Measurements from ENCODE around the gene GALR3.
"Not testable (repeated sequence)": the region's sequence is repeated elsewhere in the genome, so short reads cannot be mapped to it uniquely, and the experiment has no call there.

Gene GALR3, protein sequence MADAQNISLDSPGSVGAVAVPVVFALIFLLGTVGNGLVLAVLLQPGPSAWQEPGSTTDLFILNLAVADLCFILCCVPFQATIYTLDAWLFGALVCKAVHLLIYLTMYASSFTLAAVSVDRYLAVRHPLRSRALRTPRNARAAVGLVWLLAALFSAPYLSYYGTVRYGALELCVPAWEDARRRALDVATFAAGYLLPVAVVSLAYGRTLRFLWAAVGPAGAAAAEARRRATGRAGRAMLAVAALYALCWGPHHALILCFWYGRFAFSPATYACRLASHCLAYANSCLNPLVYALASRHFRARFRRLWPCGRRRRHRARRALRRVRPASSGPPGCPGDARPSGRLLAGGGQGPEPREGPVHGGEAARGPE

DNA sequence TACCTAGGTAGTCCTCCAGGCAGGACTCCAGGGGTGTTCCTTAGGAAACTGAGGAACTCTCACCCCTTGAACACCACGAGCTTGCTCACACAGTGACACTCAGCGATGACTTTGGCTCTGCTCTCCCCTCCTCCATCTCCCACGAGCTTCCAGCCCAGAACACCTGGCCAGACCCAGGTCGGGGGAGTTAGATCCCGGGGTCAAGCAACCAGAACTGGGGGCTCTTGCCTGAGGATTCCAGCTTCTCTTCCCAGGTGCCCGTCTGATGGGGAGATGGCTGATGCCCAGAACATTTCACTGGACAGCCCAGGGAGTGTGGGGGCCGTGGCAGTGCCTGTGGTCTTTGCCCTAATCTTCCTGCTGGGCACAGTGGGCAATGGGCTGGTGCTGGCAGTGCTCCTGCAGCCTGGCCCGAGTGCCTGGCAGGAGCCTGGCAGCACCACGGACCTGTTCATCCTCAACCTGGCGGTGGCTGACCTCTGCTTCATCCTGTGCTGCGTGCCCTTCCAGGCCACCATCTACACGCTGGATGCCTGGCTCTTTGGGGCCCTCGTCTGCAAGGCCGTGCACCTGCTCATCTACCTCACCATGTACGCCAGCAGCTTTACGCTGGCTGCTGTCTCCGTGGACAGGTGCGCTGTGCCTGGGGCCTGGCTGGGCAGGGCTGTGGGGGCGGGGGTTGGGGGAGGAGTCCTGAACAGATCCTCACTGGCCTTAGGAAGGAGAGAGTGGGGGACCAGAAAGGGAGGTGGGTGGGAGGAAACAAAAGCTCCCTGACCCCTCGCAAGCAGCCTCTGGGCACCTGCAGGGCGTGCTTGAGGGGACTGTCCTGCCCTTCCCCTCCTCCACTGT lies at the start of gene GALR3:
TSS of gene GALR3 (plus strand) at position 249 of the 852 bp plus-strand sequence. CDS start at position 274, 25 bp downstream.
- no peak for DNase-seq

DNA sequence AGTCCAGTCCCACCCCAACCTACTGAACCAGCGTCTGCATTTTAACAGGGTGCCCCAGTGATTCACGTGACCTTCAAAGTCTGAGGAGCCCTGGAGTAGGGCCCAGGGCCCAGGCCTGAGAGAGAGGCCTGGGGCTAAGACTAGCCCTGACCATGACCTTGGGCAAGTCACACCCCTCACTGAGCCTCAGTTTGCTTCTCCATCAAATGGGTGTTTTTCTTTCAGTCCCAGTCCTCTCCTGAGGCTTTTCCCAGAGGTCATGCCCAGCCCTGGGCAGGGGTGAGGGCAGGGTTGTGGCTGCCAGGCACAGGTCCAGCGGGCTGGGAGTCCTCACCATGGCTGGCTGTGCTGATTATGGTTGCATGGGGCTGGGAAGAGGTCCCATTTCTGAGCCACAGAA lies 48.5 kb upstream of the GALR3 start:
- DNase-seq: no peak

DNA sequence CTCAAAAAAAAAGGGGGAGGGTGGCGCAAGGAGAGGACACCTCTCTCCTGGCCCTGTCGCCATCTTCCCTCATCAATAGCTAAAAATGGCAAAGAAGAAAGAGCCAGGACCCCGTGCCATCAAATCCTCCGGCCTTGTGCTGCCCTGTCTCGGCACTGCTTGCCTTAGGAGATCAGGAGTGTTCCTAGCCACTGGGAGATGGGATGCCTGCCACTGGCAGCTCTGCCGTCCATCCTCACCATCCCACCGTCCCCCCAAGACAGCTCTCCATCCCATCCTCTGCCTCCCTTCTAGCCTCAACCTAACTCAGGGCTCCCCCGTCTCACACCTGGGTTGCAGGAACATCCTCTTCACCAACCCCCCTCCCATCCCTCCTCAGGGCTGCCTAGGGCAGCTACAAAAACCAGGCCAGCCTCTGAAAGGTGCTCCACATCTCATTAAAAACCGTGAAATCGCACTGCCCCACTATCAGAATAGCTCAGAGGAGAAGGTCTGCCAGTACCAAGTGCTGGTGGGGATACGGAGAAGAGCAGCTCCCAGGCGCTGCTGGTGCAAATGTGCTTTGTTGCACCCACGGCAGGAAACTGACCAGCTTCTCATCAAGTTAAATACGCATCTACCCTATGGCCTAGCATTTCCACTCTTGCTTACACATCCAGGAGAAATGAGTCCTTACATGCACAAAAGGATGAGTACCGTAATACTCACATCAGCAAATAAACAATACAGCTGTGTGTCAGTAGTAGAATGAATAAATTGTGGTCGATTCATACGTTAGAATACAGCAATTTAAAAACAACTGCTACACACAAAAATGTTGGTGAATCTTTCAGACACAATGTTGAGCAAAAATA lies 47.2 kb upstream of the GALR3 start:
- no peak for DNase-seq

DNA sequence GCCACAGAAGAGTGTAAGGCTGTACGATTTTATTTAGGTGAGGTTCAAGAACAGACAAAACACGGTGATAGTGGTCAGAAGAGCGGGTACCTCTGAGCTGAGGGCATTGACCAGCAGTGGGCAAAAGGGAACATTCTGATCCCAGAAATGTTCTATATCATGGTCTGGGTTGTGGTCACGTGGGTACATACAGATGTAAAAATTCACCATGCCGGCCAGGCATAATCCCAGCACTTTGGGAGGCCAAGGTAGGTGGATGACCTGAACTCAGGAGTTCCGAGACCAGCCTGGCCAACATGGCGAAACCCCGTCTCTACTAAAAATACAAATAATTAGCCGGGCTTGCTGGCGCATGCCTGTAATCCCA lies 46.6 kb upstream of the GALR3 start:
- no peak for DNase-seq

DNA sequence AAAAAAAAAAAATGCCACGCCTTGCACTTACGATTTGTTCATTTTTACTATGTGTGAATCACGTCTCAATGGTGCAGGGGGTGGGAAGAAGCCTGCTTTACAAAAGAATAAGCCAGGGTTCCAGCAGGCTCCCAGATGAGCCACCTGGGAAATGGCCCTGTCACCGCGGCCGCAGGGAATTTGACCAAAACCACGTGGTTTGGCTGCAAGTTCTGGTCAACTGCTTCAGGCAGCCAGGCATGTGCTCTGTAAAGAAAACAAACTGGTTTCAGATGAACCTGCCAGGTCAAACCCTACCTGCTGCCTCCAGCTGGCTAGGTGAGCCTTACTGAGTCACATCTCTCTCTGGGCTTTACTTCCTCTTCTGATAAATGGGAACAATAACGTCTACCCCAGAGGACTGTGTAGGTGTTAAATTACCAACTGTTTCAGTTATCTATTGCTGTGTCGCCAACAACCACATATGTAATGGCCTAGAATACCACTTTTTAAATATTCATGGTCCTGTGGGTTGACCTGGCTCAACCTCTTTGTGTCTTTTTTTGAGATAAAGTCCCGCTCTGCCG lies 46.0 kb upstream of the GALR3 start:
- DNase-seq: no peak

DNA sequence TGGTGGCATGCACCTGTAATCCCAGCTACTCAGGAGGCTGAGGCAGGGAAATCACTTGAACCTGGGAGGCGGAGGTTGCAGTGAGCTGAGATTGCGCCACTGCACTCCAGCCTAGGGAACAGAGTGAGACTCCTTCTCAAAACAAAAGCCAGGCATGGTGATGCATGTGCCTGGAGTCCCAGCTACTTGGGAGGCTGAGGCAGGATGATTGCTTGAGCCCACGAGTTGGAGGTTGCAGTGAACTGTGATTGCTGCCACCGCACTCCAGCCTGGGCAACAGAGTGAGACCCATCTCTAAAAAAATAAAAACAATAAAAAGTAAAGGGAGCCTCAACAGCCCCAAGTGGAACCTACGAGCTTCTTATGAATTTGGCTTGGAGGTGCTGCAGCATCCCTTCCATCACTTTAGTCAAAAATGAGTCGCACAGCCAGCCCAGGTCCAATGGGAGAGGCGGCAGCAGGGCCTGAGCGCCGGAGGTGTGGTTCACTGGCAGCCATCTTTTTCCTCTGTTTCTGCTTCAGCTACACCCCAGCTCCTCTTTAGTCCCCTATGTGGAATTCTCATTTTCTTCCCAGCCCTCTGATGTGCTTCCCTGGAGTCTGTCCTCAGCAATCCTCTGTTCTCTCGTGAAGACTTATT lies 44.7 kb upstream of the GALR3 start:
- no peak for DNase-seq

DNA sequence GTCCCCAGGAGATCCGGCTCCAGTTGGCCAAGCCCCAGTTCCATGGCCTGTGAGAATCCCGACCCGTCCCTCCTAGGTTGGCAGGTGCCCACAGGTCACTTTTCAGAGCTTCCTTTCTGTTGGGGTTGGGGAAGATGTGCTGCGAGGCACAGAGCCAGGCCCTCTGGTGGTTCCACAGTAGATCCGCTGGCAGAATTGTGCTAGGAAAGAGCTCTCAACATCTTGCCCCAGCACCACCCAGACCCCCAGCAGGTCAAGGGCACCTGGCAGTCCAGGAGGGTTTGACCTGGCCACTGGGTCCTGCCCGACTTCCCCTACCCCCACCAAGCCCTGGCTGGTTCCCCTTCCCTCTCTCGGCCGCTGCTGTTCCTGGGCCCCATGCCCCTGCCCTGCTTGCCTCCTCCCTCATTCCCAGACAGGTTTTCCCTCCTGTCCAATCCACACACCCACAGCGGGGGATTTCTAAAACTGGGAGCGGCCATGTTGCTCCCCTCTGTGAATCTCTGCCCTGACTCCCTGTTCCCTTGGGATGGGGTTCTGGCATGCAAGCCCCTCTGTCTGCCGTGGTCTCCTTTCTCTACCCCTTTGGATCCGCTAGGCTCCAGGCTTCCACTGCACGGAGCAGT lies 41.6 kb upstream of the GALR3 start:
- no peak for DNase-seq

DNA sequence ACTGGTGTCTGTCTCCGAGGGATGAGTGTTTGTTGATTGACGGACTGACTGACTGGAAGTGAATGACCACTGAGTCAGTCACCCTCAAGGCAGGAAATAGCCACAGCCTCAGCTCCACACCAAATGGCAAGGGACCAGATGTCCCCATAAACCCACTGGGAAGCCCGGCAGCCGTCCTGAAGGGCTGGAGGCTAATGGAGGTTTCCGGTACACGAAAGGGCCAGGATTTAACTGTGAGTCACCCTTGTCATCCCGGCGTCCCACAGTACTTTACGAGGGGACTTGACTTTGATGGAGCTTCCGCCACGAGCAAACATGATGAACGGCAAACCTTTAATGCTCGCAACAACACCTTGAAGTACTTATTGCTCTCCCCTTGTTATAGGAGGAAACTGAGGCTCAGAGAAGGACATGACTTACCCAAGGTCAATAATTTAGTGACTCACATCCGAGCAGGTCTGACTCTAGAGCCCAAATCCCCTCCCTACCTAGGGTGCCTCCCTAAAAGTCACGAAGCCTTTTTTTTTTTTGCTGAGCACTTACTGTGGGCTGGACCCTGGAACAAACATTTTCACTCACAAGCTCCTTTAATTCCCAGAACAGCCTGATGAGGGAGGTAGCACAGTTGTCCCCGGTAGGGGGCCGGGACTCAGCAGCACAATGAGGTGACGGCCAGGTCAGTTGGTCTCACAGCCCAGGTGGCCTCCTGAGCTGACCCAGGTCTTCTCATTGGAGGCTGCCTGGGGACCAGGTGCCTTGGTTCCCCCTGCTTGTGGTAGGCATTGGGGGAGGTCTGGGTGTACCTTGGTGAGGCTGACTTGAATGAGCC lies 40.6 kb upstream of the GALR3 start:
- DNase-seq: no peak

DNA sequence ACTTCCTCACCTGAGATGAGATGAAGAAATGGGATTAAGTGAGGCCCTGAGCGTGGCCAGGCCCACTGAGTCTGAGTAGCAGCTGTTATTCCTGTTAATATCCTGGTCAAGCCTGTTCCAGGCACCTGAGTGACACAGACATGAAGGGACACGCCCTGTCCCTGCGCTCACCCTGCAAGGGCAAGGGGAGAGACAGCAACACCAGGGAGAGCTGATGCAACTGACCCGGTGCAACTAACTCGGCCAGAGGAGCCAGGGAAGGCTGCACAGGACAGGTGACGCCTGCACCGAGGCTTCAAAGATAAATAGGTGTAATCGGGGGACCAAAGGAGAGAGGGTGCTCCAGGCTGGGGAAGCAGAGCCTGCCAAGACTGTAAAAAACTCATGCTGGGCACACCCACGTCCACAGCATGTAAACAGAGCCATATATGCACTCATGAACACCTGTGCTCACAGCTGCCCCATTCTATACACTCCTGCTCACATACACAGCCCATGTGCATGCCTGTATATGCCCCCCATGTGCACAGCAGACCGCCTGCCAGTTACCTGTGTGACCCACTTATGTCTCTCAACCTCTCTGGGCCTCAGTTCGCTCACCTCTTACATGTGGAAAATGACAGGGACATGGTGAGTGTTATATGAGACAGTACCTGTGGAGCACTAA lies 38.2 kb upstream of the GALR3 start:
- DNase-seq: no peak

DNA sequence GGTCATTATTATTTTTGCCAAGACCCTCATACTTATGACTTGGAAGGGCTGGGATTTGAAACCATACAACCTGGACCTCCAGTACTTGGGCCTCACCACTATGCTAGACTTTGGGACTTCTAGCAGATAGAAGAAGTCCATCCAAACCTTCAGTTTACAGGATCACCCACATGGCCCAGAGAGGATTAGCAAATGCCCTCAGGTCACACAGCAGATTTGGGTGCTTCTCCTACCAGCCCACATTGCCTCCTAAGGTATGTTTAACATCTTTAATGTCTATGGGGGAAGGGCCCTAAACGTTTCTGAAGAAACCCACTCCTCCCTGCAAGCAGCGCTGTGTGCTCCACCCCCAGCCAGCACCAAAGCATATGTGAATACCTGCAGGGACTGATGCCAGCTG lies 32.9 kb upstream of the GALR3 start:
- no peak for DNase-seq

DNA sequence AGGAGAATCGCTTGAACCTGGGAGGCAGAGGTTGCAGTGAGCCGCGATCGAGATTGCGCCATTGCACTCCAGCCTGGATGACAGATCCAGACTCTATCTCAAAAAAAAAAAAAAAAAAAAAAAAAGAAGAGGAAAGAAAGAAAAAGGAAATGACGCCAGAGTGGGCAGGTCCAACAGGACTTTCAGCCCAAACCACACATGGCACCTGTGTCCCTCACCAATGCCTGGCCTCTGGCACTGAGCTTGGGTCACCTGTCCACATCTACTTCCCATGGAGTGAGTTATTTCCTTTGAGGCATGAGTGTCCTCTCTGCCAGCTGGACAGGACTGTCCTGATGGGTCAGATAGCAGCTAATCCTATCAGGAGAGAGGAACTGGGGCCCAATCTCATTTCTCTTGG lies 30.7 kb upstream of the GALR3 start:
- no peak for DNase-seq

DNA sequence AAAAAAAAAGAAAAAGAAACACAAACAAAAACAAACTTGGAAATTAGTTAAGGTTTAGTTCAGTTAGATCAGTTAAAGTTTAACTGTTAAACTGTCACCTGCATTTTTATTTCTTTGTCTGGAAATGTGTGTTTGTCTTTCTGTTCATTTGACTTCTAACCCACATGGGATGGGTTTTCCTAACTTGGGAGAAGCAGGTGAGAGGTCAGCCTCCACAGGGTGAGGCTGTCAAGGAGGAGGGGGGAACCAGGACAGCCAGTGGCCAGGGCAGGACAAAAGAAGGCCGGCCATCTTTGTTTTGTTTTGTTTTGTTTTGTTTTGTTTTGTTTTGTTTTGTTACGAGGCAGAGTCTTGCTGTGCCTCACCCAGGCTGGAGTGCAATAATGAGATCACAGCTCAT lies 28.8 kb upstream of the GALR3 start:
- no peak for DNase-seq

DNA sequence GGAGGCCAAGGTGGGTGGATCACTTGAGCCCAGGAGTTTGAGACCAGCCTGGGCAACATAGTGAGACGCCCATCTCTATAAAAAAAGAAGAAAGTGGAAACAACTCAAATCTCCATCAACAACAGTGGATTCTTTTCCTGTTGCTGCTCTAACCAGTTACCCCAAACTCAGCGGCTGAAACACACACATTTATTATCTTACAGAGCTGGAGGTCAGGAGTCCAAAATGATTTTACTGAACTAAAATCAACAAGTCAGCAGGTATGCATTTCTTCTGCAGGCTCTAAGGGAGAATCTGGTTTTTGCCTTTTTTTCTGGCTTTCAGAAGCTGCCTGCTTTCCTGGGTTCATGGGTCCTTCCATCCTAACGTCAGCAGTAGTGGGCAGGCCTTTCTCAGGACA lies 27.1 kb upstream of the GALR3 start:
- DNase-seq: no peak

DNA sequence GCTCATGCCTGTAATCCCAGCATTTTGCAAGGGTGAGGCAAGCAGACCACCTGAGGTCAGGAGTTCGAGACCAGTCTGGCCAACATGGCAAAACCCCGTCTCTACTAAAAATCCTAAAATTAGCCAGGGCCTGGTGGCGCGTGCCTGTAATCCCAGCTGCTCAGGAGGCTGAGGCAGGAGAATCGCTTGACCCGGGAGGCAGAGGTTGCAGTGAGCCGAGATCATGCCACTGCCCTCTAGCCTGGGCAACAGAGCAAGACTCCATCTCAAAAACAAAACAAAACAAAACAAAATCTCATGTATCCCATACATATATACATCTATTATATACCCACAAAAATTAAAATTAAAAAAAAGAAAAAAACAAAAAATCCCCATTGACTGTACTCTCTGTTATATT lies 25.9 kb upstream of the GALR3 start:
- not testable (repeated sequence) for DNase-seq

DNA sequence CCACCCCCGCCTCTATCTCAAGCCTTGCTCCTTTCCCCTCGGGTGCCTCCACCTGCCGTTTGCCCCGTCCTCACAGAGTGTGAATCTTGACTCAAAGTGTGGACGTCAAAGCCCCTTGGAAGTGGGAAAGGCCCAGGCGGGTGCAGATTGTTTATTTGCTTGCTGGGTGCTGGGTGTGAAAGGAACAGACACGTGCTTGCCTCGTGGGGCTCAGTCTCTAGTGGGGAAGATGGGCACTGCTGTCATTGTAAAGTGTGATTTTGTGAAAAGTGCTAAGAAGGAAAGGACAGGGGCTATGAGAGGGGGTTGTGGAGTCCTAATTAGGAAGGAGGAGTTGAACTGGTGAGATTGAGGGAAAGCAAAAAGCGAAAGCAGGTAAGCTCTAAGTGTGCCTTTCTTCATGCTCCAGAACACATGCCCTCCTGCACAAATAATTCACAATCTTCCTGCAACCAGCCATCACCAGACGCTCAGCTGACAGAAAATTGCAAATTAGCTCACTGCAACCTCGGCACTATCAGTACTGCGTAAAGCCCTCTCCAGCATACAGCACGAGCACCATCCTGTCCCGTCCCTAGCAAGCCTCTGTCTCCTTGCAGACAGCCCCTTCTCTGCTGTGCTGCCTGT lies 25.2 kb upstream of the GALR3 start:
- no peak for DNase-seq

DNA sequence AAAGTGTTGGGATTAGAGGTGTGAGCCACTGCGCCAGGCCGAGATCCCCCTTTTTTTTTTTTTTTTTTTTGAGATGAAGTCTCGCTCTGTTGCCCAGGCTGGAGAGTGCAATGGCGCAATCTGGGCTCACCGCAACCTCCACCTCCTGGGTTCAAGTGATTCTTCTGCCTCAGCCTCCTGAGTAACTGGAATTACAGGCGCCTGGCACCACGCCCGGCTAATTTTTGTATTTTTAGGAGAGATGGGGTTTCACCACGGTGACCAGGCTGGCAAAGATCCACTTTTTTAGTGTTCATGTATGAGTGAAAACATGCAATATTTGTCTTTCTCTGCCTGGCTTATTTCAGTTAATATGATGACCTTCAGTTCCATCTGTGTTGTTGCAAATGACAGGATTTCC lies 23.2 kb upstream of the GALR3 start:
- DNase-seq: not testable (repeated sequence)

DNA sequence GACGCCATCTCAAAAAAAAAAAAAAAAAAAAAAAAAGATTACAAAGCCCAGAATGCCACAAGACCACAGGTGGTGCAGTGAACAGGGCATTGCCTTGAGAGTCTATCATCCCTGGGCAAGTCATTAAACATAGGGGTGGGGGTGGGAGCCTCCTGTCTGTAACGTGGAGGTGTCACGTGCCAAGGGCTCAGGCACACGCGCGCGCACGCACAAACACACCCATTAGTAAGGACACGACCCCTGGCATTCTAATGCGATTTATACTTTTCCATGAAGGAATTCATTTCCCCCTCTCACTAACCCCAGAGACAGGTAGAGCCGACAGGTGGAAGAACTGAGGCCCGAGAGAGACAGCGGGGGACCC lies 21.3 kb upstream of the GALR3 start:
- no peak for DNase-seq

DNA sequence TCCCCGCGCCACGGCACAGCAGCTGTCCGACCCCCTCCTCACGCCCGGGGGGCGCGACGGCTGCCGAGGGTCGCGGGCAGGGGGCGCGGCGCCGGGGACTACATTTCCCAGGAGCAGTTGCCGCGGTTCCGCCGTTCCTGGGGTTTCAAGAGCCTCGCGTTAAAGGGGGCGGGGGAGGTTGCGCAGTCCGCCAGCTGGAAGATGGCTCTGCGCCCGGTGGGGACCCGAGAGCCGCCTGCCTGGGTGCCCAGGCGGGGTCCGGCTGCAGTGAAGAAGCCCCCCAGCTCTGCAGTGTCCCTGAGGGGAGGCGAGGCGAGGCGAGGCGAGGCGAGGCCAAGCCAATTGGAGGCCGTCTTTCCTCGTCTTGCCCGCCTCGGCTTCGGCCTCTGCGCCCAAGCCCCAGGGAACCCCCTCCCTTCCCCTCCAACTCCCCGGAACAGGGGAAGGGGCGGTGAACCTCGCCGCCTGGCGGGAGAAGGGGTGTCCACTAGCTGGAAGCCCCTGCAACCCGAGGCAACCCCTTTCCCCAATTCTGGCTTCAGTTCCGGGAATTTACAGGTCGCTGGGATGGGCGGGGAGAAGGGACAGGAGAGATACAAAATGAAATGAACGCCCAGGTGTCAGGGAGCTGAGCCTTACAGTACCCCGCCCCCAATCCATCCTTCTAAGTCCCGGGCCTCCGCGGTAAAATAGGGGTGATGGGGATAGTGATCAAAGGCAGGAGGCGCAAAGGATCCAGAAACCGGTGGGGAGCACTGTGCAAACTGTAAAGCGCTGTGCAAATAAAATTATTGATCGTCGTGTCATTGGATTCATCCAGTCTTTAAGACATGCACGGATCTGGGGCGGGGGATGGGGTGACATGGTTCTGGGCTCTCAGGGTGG lies 20.6 kb upstream of the GALR3 start:
- DNase-seq: no peak

DNA sequence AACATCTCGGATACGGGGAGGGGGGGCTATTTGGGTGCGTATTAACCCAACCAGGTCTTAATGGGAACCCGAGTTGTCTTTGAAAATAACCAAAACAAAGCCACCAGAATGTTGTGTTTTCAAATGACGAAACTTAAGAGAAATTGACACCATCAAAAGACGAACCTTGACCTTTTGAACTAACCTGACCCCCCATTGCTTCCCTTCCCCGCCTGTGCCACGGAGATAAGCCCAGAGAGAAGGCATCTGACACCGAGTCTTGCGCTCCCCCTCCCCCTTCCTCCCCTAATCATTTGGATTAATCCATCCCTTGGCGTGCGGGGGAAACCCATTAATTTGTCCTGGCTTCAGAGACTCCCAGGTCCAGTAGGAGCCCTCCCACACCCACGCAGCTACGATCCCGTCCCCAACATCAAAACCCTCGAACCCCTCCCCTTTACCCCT lies 20.0 kb upstream of the GALR3 start:
- DNase-seq: no peak
